NB4 (cell line): ENCODE data around the gene SLC5A9.

Source experiments
- DNase-seq: peaks from one replicate; pipeline ENCODE4 v3.0.0; 2010; ENCODE audit warnings: low read depth
- H3K4me3 ChIP-seq: one replicate; pipeline ENCODE4 v1.5.1; 2011; ENCODE audit warnings: mild to moderate bottlenecking, low read depth, low read length, moderate library complexity
- CTCF ChIP-seq: IDR thresholded peaks from one replicate; pipeline ENCODE4 v1.5.1; 2012; ENCODE audit warnings: low read depth, low read length
- MAX ChIP-seq: IDR thresholded peaks from 2 replicates; pipeline ENCODE4 v1.6.1; 2011; ENCODE audit warnings: low read depth, low read length
- MYC ChIP-seq: IDR thresholded peaks from 2 replicates; pipeline ENCODE4 v1.6.1; 2011; ENCODE audit warnings: low read depth, low read length
- POLR2A ChIP-seq: IDR thresholded peaks from 2 replicates; pipeline ENCODE4 v1.6.1; 2011; ENCODE audit warnings: mild to moderate bottlenecking; ENCODE audit not compliant: insufficient read length; ENCODE audit errors: extremely low read depth

Gene SLC5A9

GRCh38 chr1:48236716-48237470, 14.4 kb downstream of the SLC5A9 start:
- peak; percentile 37 for DNase-seq
- H3K4me3 ChIP-seq = no peak overlapping the region
- peak; percentile 54 for TF ChIP-seq CTCF
- no peak for TF ChIP-seq POLR2A

- no peak overlapping the region for H3K4me3 ChIP-seq
- peak; percentile 5 for DNase-seq
- TF ChIP-seq MYC = no peak
- TF ChIP-seq MAX = no peak
- TF ChIP-seq CTCF = no peak
- no peak for TF ChIP-seq POLR2A
These were observed 19.7 kb downstream of the SLC5A9 start for GRCh38 chr1:48242141-48242736.

- H3K4me3 ChIP-seq = no peak overlapping the region
- no peak for TF ChIP-seq MAX
- TF ChIP-seq MYC = no peak
- TF ChIP-seq POLR2A = no peak
- no peak for TF ChIP-seq CTCF
- DNase-seq = peak; percentile 59
These were observed 22.6 kb downstream of the SLC5A9 start for GRCh38 chr1:48245106-48245505.

- DNase-seq = no peak
- TF ChIP-seq MYC = no peak
- no peak for TF ChIP-seq MAX
- TF ChIP-seq CTCF = no peak
- TF ChIP-seq POLR2A = no peak
- no peak overlapping the region for H3K4me3 ChIP-seq
These were observed 24.2 kb downstream of the SLC5A9 start for GRCh38 chr1:48246727-48247126.

- no peak overlapping the region for H3K4me3 ChIP-seq
- TF ChIP-seq MAX (no peak), POLR2A (no peak), MYC (no peak), CTCF (no peak)
- DNase-seq = no peak
These were observed 25.8 kb downstream of the SLC5A9 start for GRCh38 chr1:48248356-48248755.
